GM18502 (cell line): ENCODE measurements around the gene SFT2D2.

ENCODE experiments used
- ATAC-seq: cut with Tn5 transposase; IDR thresholded peaks from one replicate; pipeline ENCODE4 v1.9.1; 2021; ENCODE audit warnings: mild to moderate bottlenecking; ENCODE audit not compliant: unreplicated experiment, poor library complexity

The SFT2D2 gene

GRCh38 chr1:168301664-168302320, 76.0 kb downstream of the SFT2D2 start:
- no peak for ATAC-seq
